PC-9 (cell line): ENCODE measurements around the gene GRIN2A.

Source experiments
- CTCF ChIP-seq: fragments of 200-600 bp; sonication (generic); conservative IDR thresholded peaks from 2 replicates; pipeline ENCODE4 v1.6.1; 2017; ENCODE audit warnings: mixed run types, antibody characterized with exemption, mild to moderate bottlenecking, moderate library complexity
- EZH2 ChIP-seq: fragments of 200-600 bp; sonication (generic); IDR thresholded peaks from 2 replicates; pipeline ENCODE4 v1.8.0; 2017; ENCODE audit warnings: antibody characterized with exemption, low read depth

GRCh38 chr16:9908613-9909012 lies 273.6 kb downstream of the GRIN2A start:
- TF ChIP-seq CTCF (no peak), EZH2 (no peak)
